NCI-H510A (cell line): ENCODE results near the gene TBC1D17.

Source experiments
- DNase-seq: peaks from one replicate; lab custom pipeline; 2025; lab: John Stamatoyannopoulos, UW

Gene TBC1D17

DNA sequence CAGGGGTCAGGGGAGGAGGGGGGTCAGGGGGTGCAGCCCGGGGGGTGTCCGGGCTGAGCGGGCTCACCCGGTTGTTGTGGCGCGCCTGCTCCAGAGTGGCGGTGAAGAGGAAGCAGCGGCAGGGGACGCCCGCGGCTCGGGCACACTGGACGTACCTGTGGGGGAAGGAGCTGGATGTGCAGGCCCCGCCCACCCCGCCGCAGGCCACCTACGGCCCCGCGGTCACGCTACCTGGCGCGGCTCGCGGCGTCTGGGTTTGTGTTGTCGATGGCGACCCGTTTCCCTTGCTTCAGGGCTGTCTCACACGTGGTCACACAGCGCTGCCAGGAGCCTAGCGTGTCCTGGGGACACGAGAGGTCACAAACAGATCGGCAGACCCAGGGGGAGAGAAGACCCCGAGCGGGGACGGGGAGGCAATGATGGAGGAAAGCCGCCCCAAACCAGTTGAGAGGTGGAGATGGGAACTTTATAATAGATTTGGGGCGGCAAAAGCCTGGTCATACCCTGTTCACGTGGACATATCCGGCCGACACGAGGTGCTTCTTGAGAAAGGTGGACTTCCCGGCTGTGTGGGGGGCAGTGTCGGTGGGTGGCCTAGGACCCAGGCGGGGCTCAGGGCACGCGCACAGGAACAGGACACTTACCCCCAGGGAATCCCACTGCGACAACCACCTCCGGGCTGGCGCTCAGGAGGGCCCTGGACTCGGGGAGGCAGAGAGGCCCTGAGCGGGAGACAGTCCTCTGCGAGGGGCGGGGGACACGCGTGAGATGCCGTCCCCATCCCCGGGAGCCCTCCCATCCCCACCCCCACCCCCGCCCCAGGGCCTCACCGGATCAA lies 15.7 kb upstream of the TBC1D17 start:
- DNase-seq, result no peak

DNA sequence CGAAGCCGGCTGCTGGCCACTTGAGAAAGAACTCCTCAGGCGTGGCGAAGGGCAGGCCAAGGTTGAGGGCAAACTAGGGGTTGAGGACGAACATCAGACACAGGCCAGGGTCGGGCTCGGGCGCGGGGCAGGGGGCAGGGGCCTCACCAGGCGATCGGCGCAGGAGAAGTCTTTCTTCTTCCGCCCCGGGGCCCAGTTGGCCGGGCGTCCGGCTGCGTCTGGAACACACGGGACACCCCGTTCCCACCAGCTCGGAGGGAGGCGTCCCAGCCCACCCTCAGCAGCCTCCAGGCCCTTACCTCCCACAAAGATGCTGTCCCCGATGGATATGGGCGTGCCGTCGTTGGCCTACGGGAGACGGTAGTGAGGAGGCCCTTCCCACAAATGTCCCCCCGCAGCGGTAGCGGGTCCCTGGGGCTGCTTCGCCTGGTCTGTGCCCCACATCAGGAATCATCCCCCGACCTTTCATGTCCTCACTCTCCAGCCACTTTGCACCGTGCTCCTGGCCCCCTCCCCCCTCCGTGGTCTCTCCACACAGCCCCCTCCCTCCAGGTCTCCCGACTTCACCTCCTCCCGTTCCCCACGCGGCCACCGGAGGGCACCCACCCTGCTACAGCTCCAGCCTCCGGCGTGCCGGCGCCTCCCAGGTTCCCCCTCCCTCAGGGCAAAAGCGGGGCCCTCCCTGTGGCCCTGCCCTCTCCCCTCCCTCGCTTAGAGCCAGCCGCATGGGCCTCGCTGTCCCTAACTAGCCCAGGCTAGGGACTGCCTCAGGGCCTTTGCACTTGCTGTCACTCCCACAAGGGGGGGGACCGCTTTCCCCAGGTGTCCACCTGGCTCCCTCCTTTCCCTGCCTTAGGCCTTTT lies 14.9 kb upstream of the TBC1D17 start:
- DNase-seq, result no peak

DNA sequence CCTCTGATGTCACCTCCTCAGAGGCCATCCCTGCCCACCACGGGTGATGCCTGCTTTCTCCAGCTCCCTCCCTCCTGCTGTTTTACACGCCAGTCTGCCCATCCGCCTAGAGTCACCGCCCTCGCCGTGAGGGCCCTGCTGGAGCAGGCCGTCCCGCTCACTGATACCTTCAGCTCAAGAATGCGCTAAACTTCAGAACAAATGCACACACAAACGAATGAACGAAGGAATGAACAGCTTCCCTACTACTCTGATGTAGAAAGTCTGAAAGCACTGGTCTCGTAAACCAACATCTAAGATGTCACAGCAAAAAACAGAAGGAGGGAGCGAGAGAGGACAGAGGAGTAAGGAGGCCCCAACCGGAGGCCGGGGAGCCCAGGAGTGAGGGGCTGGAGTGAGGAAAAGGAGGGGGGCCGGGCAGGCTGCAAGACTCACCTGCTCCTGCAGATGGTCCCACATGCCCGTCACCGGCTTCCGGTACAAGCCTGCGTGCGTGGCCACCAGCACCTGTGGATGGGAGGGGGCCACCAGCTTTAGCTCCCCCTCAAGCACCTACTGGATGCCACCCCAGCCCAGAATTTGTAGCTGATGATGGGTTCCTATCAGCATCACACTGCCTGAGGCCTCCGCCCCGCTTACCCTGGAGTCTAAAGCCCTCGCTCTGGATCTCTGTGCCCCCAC lies 14.1 kb upstream of the TBC1D17 start:
- DNase-seq, result no peak

DNA sequence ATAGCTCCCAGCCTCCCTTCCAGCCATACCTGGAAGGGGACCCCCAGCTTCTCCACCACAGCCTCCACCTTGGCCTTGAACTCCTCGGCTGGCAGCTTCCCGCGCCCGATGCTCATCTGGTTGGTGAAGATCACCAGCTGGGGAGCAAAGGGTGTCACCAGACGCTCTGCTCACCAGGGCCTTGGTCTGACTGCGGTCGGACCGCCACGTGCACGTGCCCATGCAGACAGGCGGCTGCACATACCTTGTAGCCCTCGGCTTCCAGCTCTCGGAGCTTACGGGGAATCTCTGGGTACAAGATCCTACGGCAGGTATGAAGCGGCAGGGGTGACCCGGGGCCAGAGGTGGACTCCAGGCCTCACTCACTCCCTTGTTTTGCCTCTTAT lies 13.6 kb upstream of the TBC1D17 start:
- DNase-seq, result no peak

DNA sequence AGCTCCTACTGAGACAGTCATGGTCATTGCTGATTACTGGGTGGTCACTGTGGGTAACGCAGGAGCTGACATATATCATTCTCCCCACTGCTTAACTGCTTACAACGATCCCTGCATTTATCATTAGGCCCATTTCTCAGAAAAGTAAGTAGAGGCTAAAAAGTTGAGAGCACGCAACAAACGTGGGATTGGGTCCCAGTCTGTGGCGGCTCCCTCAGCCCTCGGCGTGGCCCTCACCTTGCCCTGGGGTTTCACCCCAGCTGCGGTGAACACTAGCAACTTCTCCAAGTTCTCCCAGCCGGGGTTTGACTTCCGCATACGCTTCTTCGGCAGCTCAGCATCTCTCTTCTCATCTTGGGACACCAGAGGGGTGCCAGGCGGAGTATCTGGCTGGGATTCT lies 12.6 kb upstream of the TBC1D17 start:
- DNase-seq, result no peak

DNA sequence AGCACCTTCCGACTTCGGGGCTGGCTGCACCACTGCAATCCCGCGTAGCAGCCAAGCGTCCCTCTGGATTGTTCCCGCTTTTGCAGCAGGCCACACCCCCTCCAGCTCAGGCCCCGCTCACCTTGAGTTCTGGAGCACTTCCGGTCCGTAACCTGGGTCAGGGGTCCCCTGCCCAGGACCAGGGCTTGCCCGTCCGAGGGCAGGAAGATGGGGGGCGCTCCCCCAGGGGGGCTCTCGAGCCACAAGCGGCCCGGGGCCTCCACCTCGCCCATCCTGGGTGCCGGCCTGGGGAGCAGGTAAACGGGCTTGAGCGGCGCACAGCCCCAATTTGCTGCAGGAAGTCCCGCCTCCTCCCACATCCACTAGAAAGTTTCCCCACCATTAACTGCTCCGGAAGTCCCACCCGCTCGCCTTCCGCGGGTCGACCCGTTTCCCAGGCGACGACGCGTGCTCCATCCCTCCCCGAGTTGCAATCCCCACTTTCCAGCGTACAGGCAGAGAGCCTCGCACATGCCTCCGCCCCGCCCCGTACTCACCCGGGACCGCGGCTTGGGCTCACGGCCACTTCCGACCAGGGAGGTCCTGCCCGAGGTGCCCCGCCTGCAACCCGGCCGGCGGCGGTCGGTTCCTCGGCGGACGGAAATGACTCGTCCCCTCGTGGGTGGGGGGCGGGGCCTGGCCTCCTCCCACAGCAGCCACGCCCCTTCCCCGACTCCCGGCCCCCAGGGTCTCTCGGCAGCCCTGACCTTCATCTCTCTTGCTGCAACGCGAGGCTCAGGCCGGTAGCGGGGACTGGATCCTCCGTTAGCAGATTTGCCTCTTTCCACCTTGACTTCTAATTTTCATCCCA lies 10.3 kb upstream of the TBC1D17 start, which contains the start of gene PNKP:
TSS of gene PNKP (minus strand) at position 644 of the 850 bp plus-strand sequence. CDS start at position 272, 372 bp downstream.
- peak; percentile 95 for DNase-seq

DNA sequence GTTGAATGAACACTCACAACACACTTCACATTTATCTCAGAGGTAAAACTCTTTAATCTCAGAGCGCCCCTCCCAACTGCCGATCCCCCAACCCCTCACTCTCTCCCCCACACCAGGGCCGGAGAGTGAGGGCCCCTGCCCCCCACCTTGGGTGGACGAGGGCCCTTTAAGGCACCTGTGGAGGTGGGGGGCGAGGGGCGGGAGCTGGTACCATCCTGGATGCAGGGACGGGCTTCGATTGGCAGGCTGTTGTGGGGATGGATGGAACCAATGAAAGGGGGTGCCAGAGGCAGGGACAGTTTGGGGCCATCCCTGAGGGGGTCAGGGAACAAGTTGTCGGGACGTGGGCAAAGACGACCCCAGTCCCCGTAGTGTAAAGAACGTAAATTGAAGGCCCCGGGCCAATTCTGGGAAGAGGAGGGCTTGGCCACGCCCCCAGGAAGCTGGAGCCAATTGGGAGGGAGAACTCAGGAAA lies 8.5 kb upstream of the TBC1D17 start:
- DNase-seq, result no peak

DNA sequence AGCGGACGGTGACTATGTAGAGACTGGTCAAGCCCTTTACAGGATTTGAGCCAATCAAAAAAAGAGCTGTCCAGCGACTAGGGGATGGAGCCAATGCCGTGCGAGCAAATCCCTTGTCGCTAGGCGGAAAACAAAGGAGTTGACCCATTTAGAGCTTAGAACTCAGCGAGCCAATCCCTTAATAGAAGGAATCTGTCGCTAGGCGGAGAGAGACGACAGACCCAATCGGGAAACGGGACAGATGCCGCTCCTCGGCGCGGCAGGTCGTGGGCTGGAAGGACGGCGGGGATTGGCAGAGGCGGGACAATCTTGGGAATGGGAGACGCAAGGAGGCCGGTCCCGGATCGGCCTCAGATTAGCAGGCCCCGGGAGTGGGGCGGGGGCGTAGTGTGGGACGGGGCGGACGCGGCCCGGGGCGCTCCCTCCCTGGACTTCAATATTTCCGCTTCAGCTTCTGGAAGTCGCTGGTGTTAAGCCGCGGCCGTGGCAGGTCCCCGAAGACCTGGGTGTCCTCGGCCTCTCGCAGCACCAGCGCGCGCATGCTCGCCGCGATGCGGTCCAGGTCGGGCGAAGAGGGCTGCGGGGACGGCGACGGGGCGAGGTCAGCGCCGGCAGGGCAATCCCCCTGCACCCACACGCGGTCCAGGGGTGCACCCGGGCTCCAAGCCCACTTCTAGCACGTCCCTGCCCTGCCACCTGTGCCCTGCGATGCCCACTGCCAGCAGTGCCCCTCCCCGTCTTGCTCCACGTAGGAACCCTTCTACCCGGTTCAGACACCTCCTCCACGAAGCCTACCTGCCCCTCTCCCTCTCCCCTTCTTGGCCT lies 7.8 kb upstream of the TBC1D17 start:
- peak; percentile 98 for DNase-seq

DNA sequence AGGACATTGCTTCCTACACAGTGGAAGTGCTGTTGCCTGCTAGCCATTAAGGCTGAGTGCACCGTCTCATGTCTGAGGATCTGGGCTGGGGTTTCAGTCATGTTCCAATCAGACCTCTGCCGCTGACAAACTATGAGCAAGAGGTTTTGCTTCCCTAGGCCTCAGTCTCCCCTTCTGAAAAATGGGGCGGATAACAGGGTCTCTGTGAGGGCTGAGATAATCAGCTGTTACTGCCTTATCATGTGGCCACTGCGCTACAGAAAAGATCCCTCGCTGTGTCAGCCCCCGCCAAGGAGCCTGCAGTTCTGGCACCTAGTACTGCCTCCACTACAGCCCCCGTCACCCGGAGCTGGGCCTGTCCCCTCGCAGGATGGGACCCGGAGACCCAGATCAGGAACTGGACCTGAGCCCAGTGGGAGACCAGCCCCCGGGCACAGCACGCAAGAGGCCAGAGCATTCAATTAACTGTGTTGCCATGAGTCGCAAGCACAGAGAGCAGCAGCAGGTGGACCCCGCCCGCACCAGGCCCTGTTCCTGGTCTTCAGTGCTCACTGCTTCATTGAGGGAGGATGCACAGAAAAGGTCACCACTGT lies 7.1 kb upstream of the TBC1D17 start:
- no peak for DNase-seq

DNA sequence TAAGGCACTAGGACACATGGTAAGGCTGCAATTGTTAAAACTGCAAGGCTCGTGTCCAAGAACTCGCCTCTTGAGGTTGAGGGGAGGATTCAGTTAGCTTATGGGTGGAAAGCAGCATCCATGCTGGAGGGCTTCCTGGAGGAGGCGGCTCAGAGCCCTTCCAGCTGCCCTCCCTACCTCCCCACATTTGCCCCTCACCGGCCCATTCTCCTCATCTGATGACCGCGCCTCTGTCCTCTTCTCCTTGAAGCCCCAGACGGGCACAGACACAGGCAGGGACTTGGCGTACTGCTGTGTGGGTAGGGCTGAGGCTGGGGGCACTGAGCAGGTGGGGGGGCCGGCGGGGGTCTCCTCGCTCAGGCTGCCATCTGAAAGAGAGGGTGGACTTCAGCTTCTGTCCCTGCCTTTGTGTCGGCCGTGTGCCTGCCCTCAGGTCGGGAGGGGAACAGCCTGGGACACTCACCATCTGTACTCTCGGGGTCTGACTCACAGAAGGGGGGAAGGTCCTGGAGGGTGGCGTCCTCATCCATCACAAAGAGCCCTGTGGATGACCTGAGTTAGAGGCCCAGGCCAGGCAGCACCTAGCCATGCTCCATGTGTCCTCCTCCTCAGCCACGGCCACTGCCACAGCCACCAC lies 6.0 kb upstream of the TBC1D17 start:
- DNase-seq, result no peak

DNA sequence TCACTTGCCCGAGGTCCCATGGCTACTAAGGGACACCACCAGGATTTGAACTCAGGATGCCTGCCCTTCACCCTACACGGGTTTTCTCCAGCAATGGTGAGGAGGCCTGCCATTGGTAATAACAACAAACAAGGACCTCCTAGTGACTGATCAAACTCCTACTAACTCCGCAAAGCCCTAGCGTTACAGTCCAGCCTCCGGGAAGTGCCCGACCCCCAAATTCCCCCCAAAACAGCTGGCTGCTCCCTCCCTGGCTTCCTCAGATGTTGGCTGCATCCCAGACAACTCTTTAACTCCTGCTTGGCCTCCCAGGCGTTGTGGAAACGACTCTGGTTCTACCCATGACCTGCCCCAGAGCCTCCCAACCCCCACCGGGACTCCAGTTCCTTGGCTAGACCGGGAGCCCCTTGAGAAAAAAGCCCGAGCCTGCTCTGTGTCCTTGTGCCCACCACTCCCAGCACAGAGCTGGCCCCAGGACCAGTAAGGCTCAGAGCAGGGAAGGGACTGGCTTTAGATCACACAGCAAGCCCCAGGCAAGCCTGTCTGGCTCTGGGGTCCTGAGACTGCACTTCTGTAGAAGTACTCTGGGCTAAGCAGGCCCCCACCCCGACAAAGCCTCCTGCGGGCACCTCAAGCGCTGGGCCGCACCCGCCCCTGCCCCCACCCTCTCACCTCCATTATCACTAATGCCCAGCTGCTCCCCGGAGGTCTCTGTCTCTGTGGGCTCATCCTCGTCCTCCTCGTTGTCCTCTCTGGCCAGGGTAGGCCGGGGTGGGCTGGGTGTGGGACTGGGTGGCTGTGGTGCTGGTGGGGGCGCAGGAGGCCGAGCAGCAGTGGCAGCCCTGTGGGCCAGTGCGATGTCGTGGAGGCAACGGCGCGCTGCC lies 5.0 kb upstream of the TBC1D17 start:
- DNase-seq, result no peak

DNA sequence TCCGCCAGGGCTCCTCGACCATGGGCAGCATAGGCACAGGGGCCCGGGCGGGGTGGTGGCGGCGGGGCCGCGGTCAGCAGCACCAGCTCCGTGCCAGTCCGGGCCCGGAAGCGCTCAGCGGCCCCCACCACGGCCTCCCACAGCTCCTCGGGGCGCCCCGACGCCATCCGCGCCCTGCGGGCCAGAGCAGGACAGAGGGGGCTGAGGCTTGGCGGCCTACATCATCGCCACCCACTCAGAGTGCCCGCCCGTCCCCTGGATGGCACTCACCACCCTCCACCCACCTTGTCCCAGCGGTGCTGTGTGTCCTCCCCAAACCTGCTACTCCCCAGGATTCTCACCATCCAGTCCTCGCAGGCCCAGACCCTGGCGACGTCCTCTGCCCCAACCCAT lies 4.4 kb upstream of the TBC1D17 start:
- DNase-seq, result no peak

DNA sequence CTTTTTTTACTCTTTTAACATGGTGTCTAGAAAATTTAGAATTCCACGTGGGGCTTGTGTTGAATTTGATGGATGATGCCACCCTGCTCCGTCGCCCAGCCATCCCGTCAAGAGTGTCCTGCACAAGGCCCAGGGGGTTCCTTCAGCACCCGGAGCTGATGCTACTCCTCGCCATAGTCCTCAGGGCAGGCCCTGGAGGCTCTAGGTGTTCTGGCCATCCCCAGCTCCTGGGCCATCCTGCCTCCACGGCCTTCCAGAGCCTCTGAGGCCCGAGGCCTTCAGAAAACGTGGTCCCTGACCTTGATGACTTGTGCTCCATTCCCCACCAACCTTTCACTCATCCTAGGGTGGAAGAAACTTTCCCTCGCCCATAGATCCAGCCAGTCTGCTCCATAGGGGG lies 3.7 kb upstream of the TBC1D17 start:
- no peak for DNase-seq

DNA sequence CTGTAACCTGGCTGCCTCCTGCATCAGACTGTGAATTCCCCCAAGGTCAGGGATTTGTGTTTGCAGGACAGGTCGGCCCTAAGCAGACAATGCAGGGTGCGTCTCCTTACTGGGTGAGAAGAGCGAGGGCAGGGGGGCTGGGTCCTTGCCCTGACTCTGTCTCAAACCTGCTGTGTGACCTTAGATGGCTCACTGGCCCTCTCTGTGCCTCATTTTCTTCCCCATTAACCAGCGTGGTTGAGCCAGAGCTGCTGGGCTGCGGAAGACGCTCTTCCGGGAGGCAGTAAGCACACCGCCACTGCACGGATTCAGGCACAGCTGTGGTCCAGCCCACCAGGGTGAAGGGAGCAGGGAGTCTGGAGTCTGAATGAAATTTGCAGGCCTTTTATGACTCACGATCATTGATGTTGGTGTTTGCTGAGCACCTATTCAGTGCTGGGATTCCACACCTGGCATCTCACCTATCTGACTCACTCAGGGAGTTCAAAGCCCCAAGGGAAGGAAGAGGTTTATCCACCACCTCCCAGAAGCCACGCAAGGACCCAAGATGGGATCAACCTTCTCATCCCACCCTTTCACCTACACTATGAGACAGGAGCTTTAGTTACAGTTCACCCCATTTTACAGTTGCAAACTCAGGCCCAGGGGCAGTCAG lies 2.9 kb upstream of the TBC1D17 start:
- no peak for DNase-seq

DNA sequence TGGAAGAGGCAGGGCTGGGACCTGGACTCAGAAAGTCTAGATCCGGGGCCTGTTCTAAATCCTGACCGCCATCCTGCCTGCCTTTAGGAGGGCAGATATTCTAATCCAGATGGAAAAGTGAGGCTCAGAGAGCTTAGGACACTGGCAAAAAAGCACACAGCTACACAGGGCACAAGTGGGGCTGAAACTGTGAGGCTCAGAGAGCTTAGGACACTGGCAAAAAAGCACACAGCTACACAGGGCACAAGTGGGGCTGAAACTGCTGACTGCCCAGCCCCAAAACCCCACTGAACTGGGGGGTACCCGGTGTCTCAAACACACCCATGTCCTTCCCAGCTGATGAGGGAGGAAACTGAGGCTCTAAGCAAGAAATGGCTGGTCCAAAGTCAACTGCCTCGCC lies 2.3 kb upstream of the TBC1D17 start:
- no peak for DNase-seq

DNA sequence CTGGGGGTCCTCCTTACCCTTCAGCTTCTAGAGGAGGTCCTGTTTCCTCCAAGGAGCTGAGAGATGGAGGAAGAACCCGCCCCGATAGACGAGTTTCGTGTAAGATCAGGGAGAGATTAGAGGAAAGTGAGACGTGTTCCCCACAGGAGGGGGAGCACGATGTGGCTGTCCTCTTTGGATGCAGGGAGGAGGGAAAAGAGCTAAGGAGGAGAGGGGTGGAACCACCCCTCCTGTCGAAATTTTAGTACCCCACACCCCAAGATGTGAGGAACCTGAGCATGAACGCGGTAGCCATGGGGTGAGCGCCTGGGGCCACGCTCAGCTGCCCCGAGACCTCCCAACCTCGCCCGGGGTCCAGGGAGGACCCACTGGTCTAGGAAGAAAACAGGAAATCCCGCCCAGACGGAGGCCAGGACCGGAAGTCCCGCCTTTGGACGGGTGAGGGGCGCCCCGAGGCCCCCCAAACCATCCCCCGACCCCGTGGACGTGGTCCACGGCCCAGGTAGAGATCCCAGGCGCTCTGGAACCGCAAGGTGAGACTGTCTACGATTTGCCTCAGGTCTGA lies 1.6 kb upstream of the TBC1D17 start:
- no peak for DNase-seq

DNA sequence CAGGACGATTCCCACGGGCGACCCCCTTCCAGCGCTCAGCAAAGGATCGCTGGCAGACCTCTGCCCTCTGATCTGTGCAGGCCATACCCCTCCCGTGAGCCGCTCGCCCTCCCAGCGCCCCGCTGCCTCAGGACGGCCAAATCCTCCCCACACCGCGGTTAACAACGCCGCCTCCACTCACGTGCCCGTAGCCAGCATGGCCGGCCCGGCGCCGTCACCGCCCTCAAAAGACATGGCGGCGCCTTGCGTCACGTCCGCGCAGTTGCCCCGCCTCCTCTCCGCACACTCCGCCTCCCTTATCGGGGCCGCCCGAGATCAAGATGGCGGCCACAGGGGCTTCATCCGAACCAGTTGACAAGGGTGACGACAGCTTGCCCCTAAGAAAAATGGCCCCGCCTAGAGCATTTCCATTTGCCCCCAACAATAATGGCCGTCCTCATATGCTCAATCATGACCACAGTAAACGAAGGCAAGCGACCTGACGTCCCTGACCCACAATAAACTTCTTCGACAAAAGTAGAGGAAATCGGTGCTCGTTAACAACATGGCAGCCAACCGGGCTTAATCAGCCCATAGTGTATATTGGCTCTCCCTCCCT lies 981 bp upstream of the TBC1D17 start:
- DNase-seq, result peak; percentile 90
